ENCODE results near the gene NMBR. TPM values are rescaled to one million over a fixed set of nuclear protein-coding genes. Genes with fewer than 3 reads are reported as not detected.

Gene NMBR
- total and polyA plus RNA-seq, 5 donors: not detected

GRCh38 chr6:142027074-142027473 is 119.8 kb downstream of the NMBR start:
- Histone ChIP-seq H3K9me3 (ENCODE audit: control insufficient read depth, low read length) (no peaks in the 10 kb centered on the region), H3K27me3 (ENCODE audit: control insufficient read depth, insufficient read depth) (no peaks in the 10 kb centered on the region), H3K4me1 (ENCODE audit: control insufficient read depth, insufficient read depth, low read length) (no peaks in the 10 kb centered on the region), H3K27ac (ENCODE audit: low read length) (no peak overlapping the region), H3K4me3 (ENCODE audit: low read length) (no peak overlapping the region)
- intact Hi-C loops (cut with DNase I): no loop called here
- DNase-seq (no peak), ATAC-seq (no peak)
- WGBS: 76% methylated on average over 3 of the region's 3 CpGs

- no peak for DNase-seq
- H3K9me3 ChIP-seq (ENCODE audit: control insufficient read depth, low read length): no peaks in the 10 kb centered on the region
- H3K4me3 ChIP-seq (ENCODE audit: low read length): no peak overlapping the region
These were observed 120.5 kb downstream of the NMBR start for GRCh38 chr6:142026471-142026870.

More at GRCh38 chr6:142026471-142026870, 120.5 kb downstream of the NMBR start:
- no peak overlapping the region for H3K27ac ChIP-seq (ENCODE audit: low read length)
- no peak for ATAC-seq
- H3K4me1 ChIP-seq (ENCODE audit: control insufficient read depth, insufficient read depth, low read length): no peaks in the 10 kb centered on the region
- H3K27me3 ChIP-seq (ENCODE audit: control insufficient read depth, insufficient read depth): no peaks in the 10 kb centered on the region
- intact Hi-C loops (cut with DNase I): no loop called here

Other genes with a start within 250 kb of the NMBR start
- not detected for gene GJE1, start 14.2 kb downstream of the NMBR start, total RNA-seq
- not detected for gene GJE1, start 14.2 kb downstream of the NMBR start, polyA plus RNA-seq
- gene VTA1, start 141 bp upstream of the NMBR start, total RNA-seq: 10 to 100 TPM; 29.6 to 35.2 (median 30.7) TPM
- gene VTA1, start 141 bp upstream of the NMBR start, polyA plus RNA-seq: 22.0 TPM
- 10 to 100 TPM; 12.6 to 23.9 (median 16.3) TPM for gene ADGRG6, start 154.9 kb upstream of the NMBR start, total RNA-seq
- gene ADGRG6, start 154.9 kb upstream of the NMBR start, polyA plus RNA-seq: 4.1 TPM

All from right cardiac atrium (tissue), 5 donors.